HG02642 (cell line): ENCODE measurements around the gene TMPO.
A peak's percentile ranks its signal among the peaks of the same experiment; 100 is the strongest.
"Not testable (repeated sequence)": the region's sequence is repeated elsewhere in the genome, so short reads cannot be mapped to it uniquely, and the experiment has no call there.

Source experiments
- ATAC-seq: cut with Tn5 transposase; IDR thresholded peaks from one replicate; pipeline ENCODE4 v1.9.1; 2021; ENCODE audit warnings: mild to moderate bottlenecking; ENCODE audit not compliant: unreplicated experiment, poor library complexity

The TMPO gene, protein sequence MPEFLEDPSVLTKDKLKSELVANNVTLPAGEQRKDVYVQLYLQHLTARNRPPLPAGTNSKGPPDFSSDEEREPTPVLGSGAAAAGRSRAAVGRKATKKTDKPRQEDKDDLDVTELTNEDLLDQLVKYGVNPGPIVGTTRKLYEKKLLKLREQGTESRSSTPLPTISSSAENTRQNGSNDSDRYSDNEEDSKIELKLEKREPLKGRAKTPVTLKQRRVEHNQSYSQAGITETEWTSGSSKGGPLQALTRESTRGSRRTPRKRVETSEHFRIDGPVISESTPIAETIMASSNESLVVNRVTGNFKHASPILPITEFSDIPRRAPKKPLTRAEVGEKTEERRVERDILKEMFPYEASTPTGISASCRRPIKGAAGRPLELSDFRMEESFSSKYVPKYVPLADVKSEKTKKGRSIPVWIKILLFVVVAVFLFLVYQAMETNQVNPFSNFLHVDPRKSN

GRCh38 chr12:98515287-98516110 lies at the start of gene TMPO:
TMPO (plus strand) TSS chr12:98515590; CDS start chr12:98515868, 278 bp downstream.
- peak; percentile 89 for ATAC-seq

- no peak for ATAC-seq
Measured at GRCh38 chr12:98465950-98466602, 49.3 kb upstream of the TMPO start.

- no peak for ATAC-seq
Measured at GRCh38 chr12:98466640-98467400, 48.6 kb upstream of the TMPO start.

DNA sequence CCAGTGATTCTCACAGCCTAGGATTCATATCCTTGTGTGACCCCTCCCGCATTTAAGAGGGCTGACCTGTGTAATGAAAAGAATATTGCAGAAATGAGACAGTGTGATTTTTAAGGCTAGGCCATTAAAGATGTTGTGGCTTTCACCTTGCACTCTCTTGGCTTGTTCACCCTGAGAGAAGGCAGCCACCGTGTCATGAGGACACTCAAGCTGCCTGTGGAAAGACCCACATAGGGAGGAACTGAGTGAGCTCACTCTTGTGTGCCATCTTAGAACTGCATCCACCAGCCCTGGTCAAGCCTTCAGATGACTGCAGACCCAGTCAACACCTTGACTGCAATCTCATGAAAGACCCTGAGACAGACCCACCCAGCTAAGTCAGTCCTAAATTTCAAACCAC lies 46.3 kb upstream of the TMPO start:
- peak; percentile 54 for ATAC-seq

DNA sequence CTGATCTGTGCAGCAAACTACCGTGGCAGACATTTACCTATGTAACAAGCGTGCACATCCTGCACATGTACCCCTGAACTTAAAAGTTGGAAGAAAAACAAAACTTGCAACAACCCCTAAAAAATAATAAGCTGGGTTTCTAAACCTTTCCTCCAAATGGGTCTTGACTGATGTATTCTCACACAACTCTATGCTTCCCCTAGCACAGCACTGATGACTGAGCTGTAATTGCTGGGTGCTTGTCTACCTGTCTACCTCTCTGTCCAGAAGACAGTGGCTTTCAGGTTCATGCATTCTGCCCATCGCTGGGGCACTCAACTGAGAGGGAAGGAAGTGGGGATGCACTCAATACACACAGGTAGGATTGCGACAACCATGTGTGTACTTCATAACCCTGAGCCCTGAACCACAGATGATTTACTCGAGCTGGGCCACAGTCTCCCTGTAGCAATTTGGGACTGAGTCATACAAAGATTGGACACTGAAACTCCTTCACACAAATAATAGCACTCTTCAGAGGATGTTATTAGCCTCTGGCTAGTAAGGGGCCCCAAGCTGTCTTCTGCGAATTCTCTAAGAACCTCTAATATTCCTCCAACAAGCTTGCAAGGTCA lies 44.8 kb upstream of the TMPO start:
- ATAC-seq: no peak

DNA sequence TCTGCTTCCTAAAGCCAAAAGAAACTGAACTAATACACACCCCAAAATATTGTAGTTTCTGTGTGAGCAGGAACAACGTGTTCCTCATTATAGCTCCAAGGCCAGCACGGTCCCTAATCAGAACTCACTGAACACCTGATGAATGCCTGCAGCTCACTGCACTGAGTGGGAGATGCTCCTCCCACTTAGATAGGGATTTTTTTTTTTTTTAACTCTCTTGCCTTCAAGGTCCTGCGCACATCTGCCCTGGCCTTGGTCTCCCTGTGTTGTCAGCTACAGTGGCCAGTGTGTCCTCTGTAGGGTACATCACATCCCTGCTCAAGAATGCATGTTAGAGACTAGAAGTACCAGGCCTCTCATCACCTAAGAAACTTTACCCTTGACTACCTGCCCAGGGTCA lies 44.3 kb upstream of the TMPO start:
- no peak for ATAC-seq

DNA sequence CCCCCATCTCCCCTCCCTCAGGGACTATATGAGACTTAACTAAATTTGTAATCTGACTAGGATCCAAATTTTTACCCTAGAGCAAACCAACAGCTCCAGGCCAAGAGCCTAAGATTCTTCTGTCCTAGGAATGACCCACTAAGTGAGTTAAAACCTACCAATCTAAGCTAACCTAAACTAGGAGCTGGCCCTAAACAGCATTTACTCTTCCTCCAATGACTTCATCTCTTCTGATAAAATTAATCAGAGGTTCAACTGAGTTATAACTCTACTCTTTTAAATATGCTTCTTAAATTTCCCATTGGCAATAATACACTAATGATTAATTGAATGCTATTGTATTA lies 39.9 kb upstream of the TMPO start:
- ATAC-seq: no peak

- ATAC-seq: no peak
Measured at GRCh38 chr12:98478606-98479005, 36.8 kb upstream of the TMPO start.

GRCh38 chr12:98483621-98484503 lies 31.5 kb upstream of the TMPO start:
- ATAC-seq: no peak

DNA sequence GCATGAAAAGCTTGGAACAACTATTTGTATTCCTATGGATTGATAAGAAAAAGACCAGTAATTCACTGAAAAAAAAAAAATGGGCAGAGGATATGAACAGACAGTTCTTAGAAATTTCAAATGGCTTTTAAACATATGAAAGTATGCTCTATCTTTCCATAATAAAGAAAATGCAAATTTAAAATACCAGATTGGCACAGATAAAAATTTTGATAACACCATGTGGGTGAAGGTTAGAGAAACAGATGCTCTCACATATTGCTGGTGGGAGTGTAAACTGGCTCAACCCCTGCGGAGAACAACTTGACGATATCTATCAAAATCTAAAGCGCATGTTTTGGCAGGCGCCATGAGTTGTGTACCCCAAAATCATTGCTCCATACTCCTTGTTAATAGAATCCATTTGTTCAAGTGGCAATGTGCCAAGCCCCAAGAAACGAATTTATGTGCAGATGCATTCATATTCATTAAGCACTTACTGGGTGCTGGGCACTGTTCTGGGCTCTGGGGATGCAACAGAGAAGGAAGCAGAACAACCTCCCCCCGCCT lies 29.5 kb upstream of the TMPO start:
- no peak for ATAC-seq

- ATAC-seq: not testable (repeated sequence)
Measured at GRCh38 chr12:98488416-98488815, 27.0 kb upstream of the TMPO start.

DNA sequence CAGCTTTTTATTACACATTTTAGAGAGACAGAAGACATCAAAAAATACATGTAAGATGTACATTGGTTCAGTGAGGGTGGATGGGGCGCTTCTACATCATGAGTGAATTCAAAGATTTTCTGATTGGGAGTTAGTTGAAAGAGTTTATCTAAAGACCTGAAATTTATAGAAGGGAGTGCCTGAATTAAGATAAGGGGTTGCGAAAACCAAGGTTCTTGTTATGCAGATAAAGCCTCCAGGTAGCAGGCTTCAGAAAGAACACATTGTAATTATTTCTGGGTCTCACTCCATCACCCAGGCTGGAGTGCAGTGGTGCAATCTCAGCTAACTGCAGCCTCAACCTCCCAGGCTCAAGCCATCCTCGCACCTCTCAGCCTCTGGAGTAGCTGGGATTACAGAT lies 26.2 kb upstream of the TMPO start:
- no peak for ATAC-seq

DNA sequence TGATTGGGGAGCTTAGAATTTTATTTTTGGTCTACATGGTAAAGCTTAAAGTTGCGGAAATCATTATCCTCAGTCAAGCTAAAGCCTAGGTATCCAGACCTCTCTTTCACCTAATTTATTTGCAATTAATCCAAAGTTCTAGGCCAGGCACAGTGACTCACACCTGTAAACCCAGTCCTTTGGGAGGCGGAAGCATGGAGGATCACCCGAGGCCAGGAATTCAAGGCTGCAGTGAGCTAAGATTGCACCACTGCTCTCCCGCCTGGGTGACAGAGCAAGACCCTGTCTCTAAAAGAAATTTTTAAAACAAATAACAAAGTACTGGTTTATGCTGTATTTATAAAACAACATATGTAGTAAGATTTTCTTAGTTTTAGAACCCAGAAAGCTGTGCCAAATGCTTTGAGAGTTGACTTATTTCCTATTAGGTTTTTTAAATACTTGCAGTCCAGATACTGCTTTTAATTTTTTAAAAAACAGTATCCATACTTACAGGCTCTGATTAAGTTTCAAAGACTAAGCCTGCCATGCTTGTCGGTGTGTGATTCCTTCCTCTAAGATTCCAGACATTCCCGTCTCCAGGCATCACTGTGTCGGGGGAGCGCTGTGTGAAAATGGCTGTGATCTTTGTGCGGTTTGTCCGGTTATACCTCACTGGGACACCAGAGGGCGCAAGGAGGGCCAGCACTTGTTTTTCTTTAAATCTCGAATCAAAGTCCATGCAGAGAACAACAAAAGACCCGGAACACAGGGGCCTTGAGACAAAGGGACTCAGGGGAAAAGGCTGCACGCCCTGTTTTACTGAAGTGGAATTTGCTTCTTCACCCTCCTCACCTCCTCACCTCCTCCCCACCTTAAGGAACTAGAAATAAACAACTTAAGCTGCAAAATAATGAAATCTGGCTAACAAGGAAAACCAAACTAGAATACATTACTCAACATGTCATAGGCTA lies 24.6 kb upstream of the TMPO start:
- peak; percentile 94 for ATAC-seq

GRCh38 chr12:98492580-98493140 lies 22.7 kb upstream of the TMPO start:
- no peak for ATAC-seq

GRCh38 chr12:98501266-98501629 lies 14.1 kb upstream of the TMPO start:
- not testable (repeated sequence) for ATAC-seq

- ATAC-seq: peak; percentile 65
Measured at GRCh38 chr12:98503342-98503591, 12.1 kb upstream of the TMPO start.

DNA sequence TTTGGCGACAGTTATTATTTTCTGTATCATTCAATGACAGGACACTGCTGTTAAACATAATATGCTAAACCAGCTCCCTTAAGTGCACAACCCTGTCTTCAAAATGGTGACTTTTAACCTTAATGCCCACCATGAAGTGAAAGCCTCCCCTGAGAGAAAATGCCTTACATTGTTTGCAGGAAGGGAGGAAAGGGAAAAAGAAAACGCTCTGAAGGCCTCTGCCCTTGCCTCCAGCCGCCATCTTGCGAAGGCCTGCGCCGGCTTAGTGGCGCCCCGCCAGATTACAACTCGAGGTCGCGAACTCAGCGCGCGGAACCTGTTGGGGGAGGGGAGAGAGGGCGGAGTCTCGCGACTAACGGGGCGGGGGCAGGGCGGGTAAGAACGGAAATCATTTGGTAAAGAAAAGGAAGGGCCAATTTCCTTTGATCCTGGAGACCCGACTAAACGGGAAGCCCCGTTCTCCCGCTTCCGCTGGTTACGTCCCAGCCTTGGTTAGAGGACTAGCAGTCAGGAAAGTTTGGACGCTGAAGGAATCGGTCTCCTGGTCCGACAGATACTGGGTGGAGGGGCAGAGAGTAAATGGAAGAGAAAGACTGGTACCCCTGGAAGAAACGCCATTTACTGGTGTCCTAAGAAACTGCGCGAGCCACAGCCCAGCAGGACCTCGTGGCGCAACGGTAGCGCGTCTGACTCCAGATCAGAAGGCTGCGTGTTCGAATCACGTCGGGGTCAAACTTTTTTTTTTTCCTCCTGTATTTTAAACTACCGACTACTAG lies 11.6 kb upstream of the TMPO start:
- peak; percentile 77 for ATAC-seq
